ENCODE results near the gene PGAM2. TPM values are rescaled to one million over a fixed set of nuclear protein-coding genes. Genes with fewer than 3 reads are reported as not detected.

The PGAM2 gene
- total RNA-seq, 4 donors from 2014 or later = 0.57 to 1.6 (median 1.3) TPM; not detected in 1

DNA sequence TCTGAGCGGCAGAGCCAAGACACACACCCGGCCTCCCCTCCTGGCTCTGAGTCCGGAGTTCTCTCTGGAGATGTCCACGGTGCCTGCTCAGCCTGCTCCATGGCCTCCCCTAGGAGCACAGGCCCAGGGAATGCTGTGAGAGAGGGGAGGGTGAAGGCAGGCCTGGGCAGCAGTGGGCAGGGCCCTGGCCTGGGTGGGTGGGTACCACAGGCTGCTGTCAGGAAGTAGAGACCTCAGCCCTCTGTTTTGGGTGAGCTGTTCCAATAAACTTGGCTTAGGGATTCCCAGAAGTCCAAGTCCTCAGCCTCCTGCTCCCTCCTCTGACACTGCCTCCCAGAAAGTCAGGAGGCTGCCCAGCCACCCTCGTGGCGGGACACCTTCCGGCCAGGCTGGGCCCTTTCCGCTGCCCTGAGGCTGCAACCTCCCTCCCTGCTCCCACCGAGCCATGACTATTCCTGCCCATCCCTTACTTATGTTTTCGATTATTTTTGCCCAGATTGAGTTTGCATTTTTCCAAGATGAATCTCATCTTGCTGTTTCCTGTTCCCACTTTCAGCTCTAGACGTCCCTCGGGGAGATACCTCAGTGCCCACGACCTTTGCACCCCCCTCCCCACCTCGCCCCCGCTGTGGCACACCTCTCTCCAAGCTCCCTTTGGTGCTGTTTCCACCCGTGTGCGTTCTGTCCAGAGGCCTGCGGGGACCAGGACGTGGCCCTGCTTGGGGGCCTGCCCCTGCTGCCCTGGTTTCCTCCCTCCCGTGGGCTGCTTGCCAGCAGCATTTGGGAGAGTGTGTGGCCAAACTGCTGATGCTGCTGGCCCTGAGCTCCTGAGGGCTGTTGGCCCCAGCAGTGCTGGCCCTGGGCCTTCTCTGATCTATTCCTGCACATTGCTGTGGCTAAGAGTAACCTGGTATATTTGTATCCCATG is 22.8 kb upstream of the PGAM2 start:
- H3K9me3 ChIP-seq = no peaks in the 10 kb centered on the region
- no peak overlapping the region for H3K4me3 ChIP-seq
- no peak for DNase-seq
- no peaks in the 10 kb centered on the region for H3K27me3 ChIP-seq
- H3K36me3 ChIP-seq = no peaks in the 10 kb centered on the region
- H3K4me1 ChIP-seq = peaks cover 0 to 57% (median 23%) of the 10 kb centered on the region in 3 donors
- TF ChIP-seq, protein P1, sequence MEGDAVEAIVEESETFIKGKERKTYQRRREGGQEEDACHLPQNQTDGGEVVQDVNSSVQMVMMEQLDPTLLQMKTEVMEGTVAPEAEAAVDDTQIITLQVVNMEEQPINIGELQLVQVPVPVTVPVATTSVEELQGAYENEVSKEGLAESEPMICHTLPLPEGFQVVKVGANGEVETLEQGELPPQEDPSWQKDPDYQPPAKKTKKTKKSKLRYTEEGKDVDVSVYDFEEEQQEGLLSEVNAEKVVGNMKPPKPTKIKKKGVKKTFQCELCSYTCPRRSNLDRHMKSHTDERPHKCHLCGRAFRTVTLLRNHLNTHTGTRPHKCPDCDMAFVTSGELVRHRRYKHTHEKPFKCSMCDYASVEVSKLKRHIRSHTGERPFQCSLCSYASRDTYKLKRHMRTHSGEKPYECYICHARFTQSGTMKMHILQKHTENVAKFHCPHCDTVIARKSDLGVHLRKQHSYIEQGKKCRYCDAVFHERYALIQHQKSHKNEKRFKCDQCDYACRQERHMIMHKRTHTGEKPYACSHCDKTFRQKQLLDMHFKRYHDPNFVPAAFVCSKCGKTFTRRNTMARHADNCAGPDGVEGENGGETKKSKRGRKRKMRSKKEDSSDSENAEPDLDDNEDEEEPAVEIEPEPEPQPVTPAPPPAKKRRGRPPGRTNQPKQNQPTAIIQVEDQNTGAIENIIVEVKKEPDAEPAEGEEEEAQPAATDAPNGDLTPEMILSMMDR (IDR thresholded peaks at IDR 0.05) = no peak
- no peak for TF ChIP-seq POLR2A (IDR thresholded peaks at IDR 0.05)
- H3K27ac ChIP-seq = peak overlapping the region; percentile 69 to 93 (median 81)
- intact Hi-C loops (cut with DNase I) = no loop called here
- WGBS, 2 donors = 46 to 63% methylated on average over 14 to 19 of the region's 20 CpGs

DNA sequence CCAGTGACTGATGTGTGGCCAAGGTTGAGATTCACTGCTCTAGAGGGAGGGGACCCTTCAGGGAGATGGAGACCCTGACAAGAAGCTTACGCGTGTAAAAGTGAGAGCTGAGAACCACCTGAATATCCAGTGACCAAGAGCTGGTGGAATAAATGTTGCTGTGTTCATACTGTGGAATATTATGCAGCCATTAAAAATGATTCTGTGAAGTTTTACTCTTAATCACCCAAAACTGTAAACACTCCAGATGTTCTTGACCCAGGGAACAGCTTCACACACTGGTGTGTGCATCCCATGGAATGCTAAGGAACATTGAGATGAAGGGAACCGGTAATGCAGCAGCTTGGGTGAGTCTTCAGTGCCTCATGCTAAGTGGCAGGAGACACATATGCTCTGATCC is 21.3 kb upstream of the PGAM2 start:
- H3K4me3 ChIP-seq = no peak overlapping the region
- H3K27ac ChIP-seq = peak overlapping the region in 3 of 4 donors; percentile 78 to 93 (median 84)
- H3K4me1 ChIP-seq = peaks cover 0 to 65% (median 24%) of the 10 kb centered on the region in 3 donors
- 93 to 97% methylated on average over 3 of the region's 3 CpGs for WGBS, 2 donors
- no peaks in the 10 kb centered on the region for H3K36me3 ChIP-seq
- H3K27me3 ChIP-seq = no peaks in the 10 kb centered on the region
- DNase-seq = no peak
- TF ChIP-seq, protein P1 (IDR thresholded peaks at IDR 0.05) = no peak
- TF ChIP-seq POLR2A (IDR thresholded peaks at IDR 0.05) = no peak
- H3K9me3 ChIP-seq = no peaks in the 10 kb centered on the region
- intact Hi-C loops (cut with DNase I) = no loop called here

DNA sequence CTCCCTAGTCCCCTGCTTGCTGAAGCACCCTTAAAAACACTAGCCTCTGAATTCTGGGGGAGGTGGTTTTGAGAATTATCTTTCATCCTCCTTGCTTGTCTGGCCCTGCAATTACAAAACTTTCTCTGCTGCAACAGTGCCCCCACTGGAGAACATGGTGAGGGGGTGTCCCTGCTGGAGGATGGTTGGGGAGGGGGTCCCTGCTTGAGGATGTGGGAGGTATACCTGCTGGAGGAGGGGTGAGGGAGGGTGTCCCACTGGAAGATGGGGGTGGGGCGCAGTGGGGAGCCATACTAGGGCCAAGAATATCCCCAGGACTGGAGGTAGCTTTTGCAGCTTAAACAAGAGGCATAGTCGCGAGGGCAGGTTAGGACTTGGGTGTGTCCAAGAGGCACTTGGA is 20.2 kb upstream of the PGAM2 start:
- TF ChIP-seq, protein P1 (IDR thresholded peaks at IDR 0.05) = peak in 1 of 6 experiments; percentile 11
- no peak for TF ChIP-seq POLR2A (IDR thresholded peaks at IDR 0.05)
- peaks cover under 1 to 3% (median 3%) of the 10 kb centered on the region in 3 donors for H3K36me3 ChIP-seq
- H3K4me3 ChIP-seq = no peak overlapping the region
- H3K27ac ChIP-seq = peak overlapping the region in 3 of 4 donors; percentile 14 to 57 (median 29)
- H3K27me3 ChIP-seq = no peaks in the 10 kb centered on the region
- intact Hi-C loops (cut with DNase I) = no loop called here
- no peaks in the 10 kb centered on the region for H3K9me3 ChIP-seq
- DNase-seq = no peak
- peaks cover 0 to 70% (median 35%) of the 10 kb centered on the region in 3 donors for H3K4me1 ChIP-seq
- WGBS, 2 donors = 60 to 72% methylated on average over 3 of the region's 3 CpGs

DNA sequence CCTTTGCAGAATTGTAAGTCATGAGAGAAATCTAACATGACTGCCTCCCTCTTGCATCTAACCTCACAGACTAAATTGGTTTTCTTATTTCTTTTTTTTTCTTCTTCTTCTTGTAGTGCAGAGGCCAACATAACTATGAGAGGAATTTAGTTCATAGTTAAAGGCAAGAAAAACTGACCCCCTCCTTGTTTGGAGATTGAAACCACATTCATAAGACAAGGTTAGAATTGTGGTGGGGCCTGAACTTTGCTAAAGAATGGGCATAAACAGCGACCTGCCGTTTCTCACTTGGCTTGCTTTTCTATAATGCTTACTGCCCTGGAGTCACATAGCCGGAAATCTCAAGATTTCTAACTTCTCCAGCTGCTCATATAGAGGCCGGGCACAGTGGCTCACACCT is 19.3 kb upstream of the PGAM2 start:
- H3K27ac ChIP-seq = peak overlapping the region in 2 of 4 donors; percentile 91 to 96
- intact Hi-C loops (cut with DNase I) = no loop called here
- 57 to 67% methylated on average over 3 to 4 of the region's 4 CpGs for WGBS, 2 donors

More for the DNA sequence above, 19.3 kb upstream of the PGAM2 start:
- H3K9me3 ChIP-seq = no peaks in the 10 kb centered on the region
- H3K27me3 ChIP-seq = no peaks in the 10 kb centered on the region
- H3K36me3 ChIP-seq = peaks cover 9 to 11% (median 11%) of the 10 kb centered on the region in 3 donors
- DNase-seq = no peak
- H3K4me3 ChIP-seq = no peak overlapping the region
- TF ChIP-seq, protein P1 (IDR thresholded peaks at IDR 0.05) = no peak
- TF ChIP-seq POLR2A (IDR thresholded peaks at IDR 0.05) = no peak
- H3K4me1 ChIP-seq = peaks cover 0 to 70% (median 42%) of the 10 kb centered on the region in 3 donors
